H1 (cell line): Measurements from ENCODE around the gene SMIM23. TPM values are rescaled to one million over a fixed set of nuclear protein-coding genes. Genes with fewer than 3 reads are reported as not detected.

ENCODE experiments used
- CTCF ChIA-PET: fragments of 300-600 bp; sonication (Branson Sonifier 250); formaldehyde crosslinking; loops from one replicate; lab custom pipeline; 2021; ENCODE audit not compliant: partially characterized antibody; lab: Charles Lee
- POLR2A ChIA-PET: fragments of 300-600 bp; sonication (Branson Sonifier 250); formaldehyde crosslinking; loops from one replicate; lab custom pipeline; 2021; ENCODE audit warnings: inconsistent platforms; ENCODE audit not compliant: partially characterized antibody; lab: Charles Lee
- DNase-seq, 2 experiments: peaks; one replicate each; pipeline versions ENCODE4 v3.0.0 to v3.0.0-alpha.2; 2010 to 2022; ENCODE audit warnings: low spot score in 2 of 2, low read depth in 1 of 2, mixed read lengths in 1 of 2
- FAIRE-seq: peaks from 2 replicates; lab custom pipeline; 2011; peaks lifted over from hg19 to GRCh38; lab: Jason Lieb, UNC
- H2AFZ ChIP-seq: 2 replicates; pipeline ENCODE4 v1.8.1; 2012; ENCODE audit warnings: low read length, inconsistent platforms
- H2AK5ac ChIP-seq: 2 replicates; pipeline ENCODE4 v1.6.1; 2013; ENCODE audit warnings: low read depth, low read length
- H2BK120ac ChIP-seq: replicated peaks from 2 replicates; pipeline ENCODE3; 2013; ENCODE audit warnings: low read depth, low read length, inconsistent platforms
- H2BK12ac ChIP-seq: 2 replicates; pipeline ENCODE4 v1.6.1; 2013; ENCODE audit warnings: low read depth, low read length
- H2BK15ac ChIP-seq: 2 replicates; pipeline ENCODE4 v1.6.1; 2013; ENCODE audit warnings: low read length
- H2BK20ac ChIP-seq: 2 replicates; pipeline ENCODE4 v1.6.1; 2013; ENCODE audit warnings: low read length
- H2BK5ac ChIP-seq: 2 replicates; pipeline ENCODE4 v1.6.1; 2013; ENCODE audit warnings: low read depth, low read length
- H3K14ac ChIP-seq: 2 replicates; pipeline ENCODE4 v1.6.1; 2013; ENCODE audit warnings: inconsistent platforms; ENCODE audit not compliant: insufficient read length
- H3K18ac ChIP-seq: 2 replicates; pipeline ENCODE4 v1.6.1; 2013; ENCODE audit warnings: low read length; ENCODE audit errors: extremely low read depth
- H3K23ac ChIP-seq: 2 replicates; pipeline ENCODE4 v1.6.1; 2013; ENCODE audit warnings: inconsistent platforms; ENCODE audit not compliant: insufficient read length
- H3K23me2 ChIP-seq: 2 replicates; pipeline ENCODE4 v1.6.1; 2013; ENCODE audit warnings: low read depth, low read length
- H3K27ac ChIP-seq: 2 replicates; pipeline ENCODE4 v1.6.1; 2011; ENCODE audit warnings: low read depth, low read length, inconsistent platforms
- H3K27me3 ChIP-seq, 4 experiments: replicated peaks in 1 of 4; 1 replicate in 1 of 4; 2 replicates in 3 of 4; pipeline versions ENCODE4 v1.6.1 to v1.8.1; 2011 to 2013; ENCODE audit warnings: low read length in 3 of 4, mild to moderate bottlenecking in 3 of 4, inconsistent platforms in 2 of 4, mixed read lengths in 2 of 4, moderate library complexity in 1 of 4; ENCODE audit not compliant: control insufficient read depth in 3 of 4, insufficient read depth in 3 of 4; ENCODE audit errors: extremely low read depth in 1 of 4
- H3K36me3 ChIP-seq, 4 experiments: 2 replicates each; pipeline versions ENCODE4 v1.6.1 to v1.8.1; 2011 to 2013; ENCODE audit warnings: mild to moderate bottlenecking in 4 of 4, low read length in 3 of 4, moderate library complexity in 2 of 4, control low read depth in 1 of 4, inconsistent platforms in 1 of 4; ENCODE audit not compliant: insufficient read depth in 4 of 4, control insufficient read depth in 2 of 4
- H3K4ac ChIP-seq: replicated peaks from 2 replicates; pipeline ENCODE3; 2013; ENCODE audit warnings: low read length, low read depth, mixed read lengths, inconsistent platforms; ENCODE audit not compliant: insufficient read length
- H3K4me1 ChIP-seq, 4 experiments: replicated peaks in 1 of 4; 1 replicate in 1 of 4; 2 replicates in 3 of 4; pipeline versions ENCODE4 v1.6.1 to v1.8.1; 2011 to 2013; ENCODE audit warnings: low read length in 3 of 4, inconsistent platforms in 2 of 4, mixed read lengths in 1 of 4; ENCODE audit not compliant: insufficient read depth in 4 of 4, control insufficient read depth in 3 of 4
- H3K4me2 ChIP-seq, 2 experiments: 2 replicates each; pipeline versions ENCODE4 v1.6.1 to v1.8.1; 2011 to 2013; ENCODE audit warnings: low read depth in 2 of 2, low read length in 2 of 2, control low read depth in 1 of 2, inconsistent platforms in 1 of 2, mild to moderate bottlenecking in 1 of 2; ENCODE audit not compliant: insufficient read depth in 1 of 2
- H3K4me3 ChIP-seq, 4 experiments: fragments of 200-600, 300-600 bp in 1 of 4; sonication (generic), shearing (Covaris generic), sonication (Bioruptor Twin) in 1 of 4; 2 replicates each; pipeline versions ENCODE4 v1.5.1 to v1.8.1; 2011 to 2016; ENCODE audit warnings: low read length in 4 of 4, low read depth in 3 of 4, control low read depth in 2 of 4, inconsistent platforms in 2 of 4, mild to moderate bottlenecking in 2 of 4, mixed read lengths in 1 of 4, moderate library complexity in 1 of 4; ENCODE audit not compliant: insufficient read depth in 2 of 4; ENCODE audit errors: extremely low read depth in 1 of 4
- H3K56ac ChIP-seq: replicated peaks from 2 replicates; pipeline ENCODE3; 2013; ENCODE audit warnings: low read depth, mild to moderate bottlenecking, mixed read lengths, low read length, inconsistent platforms; ENCODE audit not compliant: insufficient read length
- H3K79me1 ChIP-seq: 2 replicates; pipeline ENCODE4 v1.6.1; 2013; ENCODE audit warnings: low read depth, low read length, control low read depth
- H3K79me2 ChIP-seq, 2 experiments: 2 replicates each; pipeline versions ENCODE4 v1.6.1 to v1.8.1; 2012 to 2013; ENCODE audit warnings: low read length in 2 of 2, mild to moderate bottlenecking in 2 of 2, inconsistent platforms in 1 of 2; ENCODE audit not compliant: insufficient read depth in 2 of 2, control insufficient read depth in 1 of 2
- H3K9ac ChIP-seq, 4 experiments: replicated peaks in 1 of 4; 1 replicate in 1 of 4; 2 replicates in 3 of 4; pipeline versions ENCODE4 v1.6.1 to v1.8.1; 2011 to 2013; ENCODE audit warnings: low read depth in 3 of 4, low read length in 3 of 4, control low read depth in 2 of 4, mild to moderate bottlenecking in 2 of 4, moderate library complexity in 2 of 4, inconsistent platforms in 1 of 4; ENCODE audit errors: extremely low read depth in 1 of 4
- H3K9me3 ChIP-seq, 2 experiments: 2 replicates each; pipeline versions ENCODE4 v1.6.1 to v1.8.1; 2012 to 2013; ENCODE audit warnings: mild to moderate bottlenecking in 2 of 2, moderate library complexity in 2 of 2, control low read depth in 1 of 2, inconsistent platforms in 1 of 2, low read depth in 1 of 2, low read length in 1 of 2, mixed read lengths in 1 of 2; ENCODE audit not compliant: insufficient read depth in 2 of 2
- H4K20me1 ChIP-seq, 2 experiments: replicated peaks in 1 of 2; 2 replicates each; pipeline versions ENCODE3 to v1.8.1; 2011 to 2013; ENCODE audit warnings: inconsistent platforms in 2 of 2, low read length in 2 of 2, mild to moderate bottlenecking in 1 of 2; ENCODE audit not compliant: insufficient read depth in 2 of 2, control insufficient read depth in 1 of 2
- H4K5ac ChIP-seq: 2 replicates; pipeline ENCODE4 v1.6.1; 2013; ENCODE audit warnings: low read length, low read depth, mixed read lengths, inconsistent platforms; ENCODE audit not compliant: insufficient read length
- H4K8ac ChIP-seq: 2 replicates; pipeline ENCODE4 v1.8.0; 2013; ENCODE audit warnings: mild to moderate bottlenecking, moderate library complexity, low read length, inconsistent platforms; ENCODE audit not compliant: insufficient read depth; ENCODE audit errors: extremely low read depth
- H4K91ac ChIP-seq: replicated peaks from 2 replicates; pipeline ENCODE3; 2013; ENCODE audit warnings: low read length, mixed read lengths, inconsistent platforms; ENCODE audit not compliant: insufficient read length
- RAD21 ChIP-seq, 2 experiments: IDR thresholded peaks in 1 of 2; conservative IDR thresholded peaks in 1 of 2; 2 replicates each; pipeline ENCODE4 v1.6.1; 2011; ENCODE audit warnings: low read depth in 2 of 2, low read length in 2 of 2, improper control_type of control experiment in 1 of 2, inconsistent platforms in 1 of 2, mild to moderate bottlenecking in 1 of 2, moderate library complexity in 1 of 2
- WGBS, 2 experiments: shearing (Covaris generic) in 1 of 2; methylation state at CpG; one replicate each; pipeline versions ENCODE4 v1.1.6 to v1.1.7; 2013 to 2015; ENCODE audit warnings: low lambda C conversion rate in 2 of 2, mixed read lengths in 2 of 2, inconsistent platforms in 1 of 2, low coverage in 1 of 2, missing lambda C conversion rate in 1 of 2; ENCODE audit not compliant: insufficient replicate concordance in 2 of 2, insufficient coverage in 1 of 2, insufficient read length in 1 of 2; ENCODE audit errors: extremely low coverage in 1 of 2, missing lambda C conversion rate in 1 of 2; 5-methylcytosine and 5-hydroxymethylcytosine counted together
- polyA plus RNA-seq, 7 experiments: library from polyadenylated mRNA; depleted of rRNA in 3 of 7; stranded (reverse) in 5 of 7; unstranded in 2 of 7; fragments of >200 nt in 5 of 7; fragments of 200-250 nt in 2 of 7; gene quantifications; 1 replicate in 5 of 7; 2 replicates in 1 of 7; 4 replicates in 1 of 7; pipeline versions ENCODE4 v1.2.1 to v1.2.3, GENCODE V29; 2011 to 2013; ENCODE audit warnings: missing spikeins in 2 of 7, mixed read lengths in 2 of 7
- total RNA-seq: library from RNA; stranded (reverse); fragmentation: NEBNext Ultra II Directional; extraction: Animal tissue kit (Norgen Biotek cat#: 25700); gene quantifications from 2 replicates; pipeline ENCODE4 v1.2.1, GENCODE V29; 2021

SMIM23 gene
- total and polyA plus RNA-seq, 2 of the 8 experiments (the other 6 are each of a cell fraction or from before 2014, with no cell fraction given): not detected

DNA sequence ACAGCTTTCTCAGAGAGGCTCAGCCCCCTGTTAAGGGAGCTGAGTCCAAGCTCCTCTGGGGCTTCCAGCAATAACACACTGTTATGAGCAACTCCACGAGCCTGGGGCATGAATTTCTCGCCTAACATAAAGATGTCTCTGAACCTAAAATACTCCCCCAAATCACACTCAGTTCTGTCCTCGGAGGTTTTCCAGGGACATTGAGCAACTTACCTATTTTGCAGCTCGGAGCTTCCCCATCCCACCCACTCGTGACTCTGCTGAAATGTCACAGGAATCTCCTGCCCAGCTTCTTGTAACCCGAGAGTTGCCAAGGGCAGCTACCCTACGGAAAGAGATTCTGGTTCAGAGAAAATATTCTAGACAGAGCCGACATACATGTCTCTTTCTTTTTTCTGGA, 47.1 kb upstream of the SMIM23 start:
- 93% methylated on average over 8 of the region's 8 CpGs; no CpG with 5 or more reads in 1 of the 2 experiments for WGBS, 2 experiments
- CTCF ChIA-PET: interaction anchor here (0.9 to 1.4 kb wide), 4 partner anchors 11 to 321 kb away, joined by 3 to 6 read pairs (median 4); no protein-coding TSS in a partner anchor
- H3K27ac ChIP-seq: no peak overlapping the region
- TF ChIP-seq RAD21 (IDR thresholded peaks at IDR 0.05 in 1 of 2, conservative IDR thresholded peaks at IDR 0.05 in 1 of 2; ENCODE audit: low read depth in 2 of 2, low read length in 2 of 2): no peak

More for the DNA sequence above, 47.1 kb upstream of the SMIM23 start:
- FAIRE-seq (no peak), DNase-seq (no peak)
- no peak overlapping the region for H3K4me3 ChIP-seq
- no peak overlapping the region for H3K23ac ChIP-seq
- no peak overlapping the region for H2BK120ac ChIP-seq
- H2AK5ac ChIP-seq: no peak overlapping the region
- H3K27me3 ChIP-seq: peaks cover 0 to 5% (median 0%) of the 10 kb centered on the region in 4 experiments; a peak in 1 of 7 replicates
- no peaks in the 10 kb centered on the region for H3K79me2 ChIP-seq
- H4K5ac ChIP-seq: no peak overlapping the region
- H2BK5ac ChIP-seq: no peak overlapping the region
- POLR2A ChIA-PET: no interaction called here
- H3K56ac ChIP-seq: no peak overlapping the region
- H3K14ac ChIP-seq: no peak overlapping the region
- H2BK20ac ChIP-seq: peak overlapping the region; percentile 88; the same call in 1 of the 2 replicates
- H4K8ac ChIP-seq: no peak overlapping the region
- no peak overlapping the region for H2BK15ac ChIP-seq
- H2AFZ ChIP-seq: no peak overlapping the region
- H3K4ac ChIP-seq: no peak overlapping the region
- no peaks in the 10 kb centered on the region for H3K79me1 ChIP-seq
- H3K4me2 ChIP-seq: 0 out of 4 replicates have a peak overlapping the region, but pooled peaks of 1 of the 2 experiments have one; percentile 25
- H4K20me1 ChIP-seq: no peaks in the 10 kb centered on the region
- H3K4me1 ChIP-seq: peaks cover 3 to 17% (median 6%) of the 10 kb centered on the region in 4 experiments; a peak in 6 of 7 replicates
- H3K18ac ChIP-seq: 0 out of 2 replicates have a peak overlapping the region, but pooled peaks have one; percentile 38
- no peak overlapping the region for H2BK12ac ChIP-seq
- no peak overlapping the region for H3K9ac ChIP-seq
- no peaks in the 10 kb centered on the region; the same call in 1 of the 2 replicates for H3K23me2 ChIP-seq
- H3K9me3 ChIP-seq: no peaks in the 10 kb centered on the region
- no peaks in the 10 kb centered on the region for H3K36me3 ChIP-seq
- no peak overlapping the region for H4K91ac ChIP-seq
